Endothelial cell of umbilical vein (primary cell): ENCODE measurements around the gene ITIH5. TPM values are rescaled to one million over a fixed set of nuclear protein-coding genes. Genes with fewer than 3 reads are reported as not detected.

Source experiments
- BruUV-seq: library from RNA; stranded (reverse); fragments of 400-500 nt; replicated peaks from 2 replicates; lab custom pipeline; 2021; lab: Mats Ljungman, UMichigan
- CTCF ChIA-PET: fragments of 300-600, 350-600 bp; sonication (Branson Sonifier 250); formaldehyde crosslinking; loops from one replicate; lab custom pipeline; 2021; ENCODE audit warnings: antibody characterized with exemption, inconsistent platforms; lab: Charles Lee
- POLR2A ChIA-PET: fragments of 300-600, 350-600 bp; sonication (Branson Sonifier 250); formaldehyde crosslinking; loops from one replicate; lab custom pipeline; 2021; ENCODE audit warnings: antibody characterized with exemption, inconsistent platforms; lab: Charles Lee
- DNase-seq: peaks from one replicate; pipeline ENCODE4 v3.0.0-alpha.2; 2011; ENCODE audit warnings: low read depth, low spot score
- FAIRE-seq: peaks from 2 replicates; lab custom pipeline; 2011; peaks lifted over from hg19 to GRCh38; lab: Jason Lieb, UNC
- H2AFZ ChIP-seq: 2 replicates; pipeline ENCODE4 v1.6.0; 2012; ENCODE audit warnings: low read depth, low read length, control low read depth, inconsistent platforms
- H3K27ac ChIP-seq: 2 replicates; pipeline ENCODE4 v1.5.1; 2011; ENCODE audit warnings: low read depth, mild to moderate bottlenecking, control low read depth, low read length, moderate library complexity; ENCODE audit not compliant: insufficient read depth
- H3K27me3 ChIP-seq, 2 experiments: 2 replicates each; pipeline versions ENCODE4 v1.6.0 to v1.6.1; 2011; ENCODE audit warnings: low read length in 2 of 2, mixed read lengths in 1 of 2; ENCODE audit not compliant: control insufficient read depth in 2 of 2, insufficient read depth in 2 of 2
- H3K36me3 ChIP-seq, 2 experiments: 2 replicates in 1 of 2; 3 replicates in 1 of 2; pipeline ENCODE4 v1.5.1; 2011; ENCODE audit warnings: low read length in 2 of 2, mild to moderate bottlenecking in 1 of 2, moderate library complexity in 1 of 2; ENCODE audit not compliant: control insufficient read depth in 2 of 2, insufficient read depth in 2 of 2; ENCODE audit errors: extremely low read depth in 1 of 2
- H3K4me1 ChIP-seq: 3 replicates; pipeline ENCODE4 v1.5.1; 2011; ENCODE audit warnings: mild to moderate bottlenecking, low read length; ENCODE audit not compliant: control insufficient read depth, insufficient read depth; ENCODE audit errors: extremely low read depth
- H3K4me2 ChIP-seq: 2 replicates; pipeline ENCODE4 v1.6.1; 2011; ENCODE audit warnings: low read length, control low read depth, mixed read lengths; ENCODE audit not compliant: insufficient read depth
- H3K4me3 ChIP-seq, 3 experiments: fragments of 200-600 bp in 1 of 3; sonication (generic), shearing (Covaris generic) in 1 of 3; replicated peaks in 1 of 3; 2 replicates each; pipeline ENCODE4 v1.5.1; 2011 to 2016; ENCODE audit warnings: control low read depth in 3 of 3, low read length in 3 of 3, mild to moderate bottlenecking in 2 of 3, inconsistent platforms in 1 of 3, low read depth in 1 of 3, moderate library complexity in 1 of 3; ENCODE audit not compliant: insufficient read depth in 1 of 3
- H3K79me2 ChIP-seq: 2 replicates; pipeline ENCODE4 v1.6.0; 2012; ENCODE audit warnings: low read length, inconsistent platforms; ENCODE audit not compliant: control insufficient read depth, insufficient read depth
- H3K9ac ChIP-seq: replicated peaks from 2 replicates; pipeline ENCODE3; 2011; ENCODE audit warnings: low read length, control low read depth; ENCODE audit not compliant: insufficient read depth; ENCODE audit errors: extremely low read depth
- H3K9me1 ChIP-seq: replicated peaks from 3 replicates; pipeline ENCODE4 v1.6.0; 2011; ENCODE audit warnings: mild to moderate bottlenecking, low read length; ENCODE audit not compliant: control insufficient read depth, insufficient read depth; ENCODE audit errors: extremely low read depth
- H3K9me3 ChIP-seq: replicated peaks from 2 replicates; pipeline ENCODE4 v1.5.1; 2012; ENCODE audit warnings: low read length, inconsistent platforms; ENCODE audit not compliant: control insufficient read depth, insufficient read depth
- H4K20me1 ChIP-seq: replicated peaks from 2 replicates; pipeline ENCODE3; 2011; ENCODE audit warnings: mild to moderate bottlenecking, low read length; ENCODE audit not compliant: control insufficient read depth, insufficient read depth; ENCODE audit errors: extremely low read depth
- EZH2 ChIP-seq: IDR thresholded peaks from 2 replicates; pipeline ENCODE4 v1.6.1; 2012; ENCODE audit warnings: borderline replicate concordance, low read depth, mild to moderate bottlenecking, moderate library complexity, low read length, inconsistent platforms; ENCODE audit not compliant: severe bottlenecking
- FOS ChIP-seq: IDR thresholded peaks from 2 replicates; pipeline ENCODE4 v1.6.1; 2011; ENCODE audit warnings: mild to moderate bottlenecking, low read length, moderate library complexity, borderline replicate concordance; ENCODE audit not compliant: insufficient read depth
- GATA2 ChIP-seq: IDR thresholded peaks from 2 replicates; pipeline ENCODE4 v1.7.0; 2011; ENCODE audit warnings: low read depth, mild to moderate bottlenecking, moderate library complexity, mixed read lengths, low read length; ENCODE audit not compliant: insufficient read length, insufficient read depth
- JUN ChIP-seq: IDR thresholded peaks from 2 replicates; pipeline ENCODE4 v1.6.1; 2011; ENCODE audit warnings: borderline replicate concordance, low read depth; ENCODE audit not compliant: insufficient read length, insufficient read depth
- MYC ChIP-seq: IDR thresholded peaks from one replicate; pipeline ENCODE4 v1.6.1; 2011; ENCODE audit warnings: mild to moderate bottlenecking, low read depth, low read length
- POLR2A ChIP-seq: IDR thresholded peaks from 2 replicates; pipeline ENCODE4 v1.6.1; 2012; ENCODE audit warnings: low read depth, mild to moderate bottlenecking, control low read depth, low read length
- POLR2AphosphoS5 ChIP-seq: IDR thresholded peaks from 2 replicates; pipeline ENCODE4 v1.6.1; 2012; ENCODE audit warnings: low read depth, mild to moderate bottlenecking, control low read depth, low read length, moderate library complexity; ENCODE audit not compliant: insufficient read depth
- dilution Hi-C: fragments of 300-500 bp; cut with MboI; formaldehyde crosslinking; loops from one replicate; pipeline ENCODE4 v1.15.0; 2019; ENCODE audit warnings: low sequenced_read_pairs; ENCODE audit not compliant: extremely low pct_ligation_motif_present
- intact Hi-C: fragments of 100-400 bp; cut with micrococcal nuclease; formaldehyde crosslinking; loops from one replicate; pipeline ENCODE4 v1.10.0; 2022
- polyA plus RNA-seq, 4 experiments: library from polyadenylated mRNA; depleted of rRNA in 3 of 4; stranded (reverse) in 3 of 4; unstranded in 1 of 4; fragments of >200 nt; gene quantifications; 2 replicates each; pipeline versions ENCODE4 v1.2.1 to v1.2.3, GENCODE V29; 2011 to 2012; ENCODE audit warnings: missing spikeins in 1 of 4
- total RNA-seq: library from RNA; stranded (reverse); gene quantifications from 2 replicates; pipeline ENCODE4 v1.2.3, GENCODE V29; 2021
- TF ChIP-seq, protein P1 (sequence below): IDR thresholded peaks from 2 replicates; pipeline ENCODE4 v1.6.1; 2011; ENCODE audit not compliant: insufficient read depth, insufficient read length
- TF ChIP-seq, protein P2 (sequence below), 2 donors: IDR thresholded peaks; 1 replicate in 1 of 2; 2 replicates in 1 of 2; pipeline ENCODE4 v1.5.1; 2011; ENCODE audit warnings: low read length in 2 of 2, mild to moderate bottlenecking in 2 of 2, moderate library complexity in 2 of 2, control low read depth in 1 of 2, inconsistent platforms in 1 of 2, low read depth in 1 of 2; ENCODE audit not compliant: insufficient read depth in 1 of 2; ENCODE audit errors: extremely low read depth in 1 of 2

Gene ITIH5
- total and polyA plus RNA-seq, 2 donors (not counting 3 experiments of a cell fraction or from before 2014, with no cell fraction given), result not detected

DNA sequence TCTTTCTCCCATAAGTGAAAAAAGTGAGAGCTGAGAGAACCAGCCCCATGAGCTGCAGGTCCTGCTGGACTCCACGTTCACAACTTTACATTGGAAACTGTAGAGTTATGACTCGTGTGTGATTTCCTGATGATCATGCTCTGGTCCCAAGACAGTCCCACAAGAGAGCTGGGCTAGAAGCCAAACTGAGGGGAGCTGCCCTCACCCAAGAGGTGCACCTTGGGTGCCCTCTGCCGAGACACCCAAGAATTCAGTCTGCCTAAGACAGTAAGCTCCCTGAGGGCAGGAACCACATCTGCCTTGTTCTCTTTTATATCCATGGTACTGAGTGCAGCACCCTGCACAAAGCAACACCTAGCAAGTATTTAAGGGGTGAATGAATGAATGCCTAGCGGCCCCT lies 143.1 kb downstream of the ITIH5 start:
- dilution Hi-C loops, result no loop called here
- BruUV-seq, result no TSS peak
- intact Hi-C loops, result loop anchor here (10.0 kb wide), 1 partner anchor 531 kb away; the partner anchor contains the start of gene GATA3

More for the DNA sequence above, 143.1 kb downstream of the ITIH5 start:
- CTCF ChIA-PET, result interaction anchor here (0.7 to 1.6 kb wide), 3 partner anchors 162 to 1779 kb away, joined by 3 to 5 read pairs (median 5); no protein-coding TSS in a partner anchor
- DNase-seq, result no peak
- POLR2A ChIA-PET, result no interaction called here
- TF ChIP-seq, protein P1, sequence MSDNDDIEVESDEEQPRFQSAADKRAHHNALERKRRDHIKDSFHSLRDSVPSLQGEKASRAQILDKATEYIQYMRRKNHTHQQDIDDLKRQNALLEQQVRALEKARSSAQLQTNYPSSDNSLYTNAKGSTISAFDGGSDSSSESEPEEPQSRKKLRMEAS, result no peak
- TF ChIP-seq EZH2, result no peak
- no peak for TF ChIP-seq JUN
- TF ChIP-seq, protein P2, sequence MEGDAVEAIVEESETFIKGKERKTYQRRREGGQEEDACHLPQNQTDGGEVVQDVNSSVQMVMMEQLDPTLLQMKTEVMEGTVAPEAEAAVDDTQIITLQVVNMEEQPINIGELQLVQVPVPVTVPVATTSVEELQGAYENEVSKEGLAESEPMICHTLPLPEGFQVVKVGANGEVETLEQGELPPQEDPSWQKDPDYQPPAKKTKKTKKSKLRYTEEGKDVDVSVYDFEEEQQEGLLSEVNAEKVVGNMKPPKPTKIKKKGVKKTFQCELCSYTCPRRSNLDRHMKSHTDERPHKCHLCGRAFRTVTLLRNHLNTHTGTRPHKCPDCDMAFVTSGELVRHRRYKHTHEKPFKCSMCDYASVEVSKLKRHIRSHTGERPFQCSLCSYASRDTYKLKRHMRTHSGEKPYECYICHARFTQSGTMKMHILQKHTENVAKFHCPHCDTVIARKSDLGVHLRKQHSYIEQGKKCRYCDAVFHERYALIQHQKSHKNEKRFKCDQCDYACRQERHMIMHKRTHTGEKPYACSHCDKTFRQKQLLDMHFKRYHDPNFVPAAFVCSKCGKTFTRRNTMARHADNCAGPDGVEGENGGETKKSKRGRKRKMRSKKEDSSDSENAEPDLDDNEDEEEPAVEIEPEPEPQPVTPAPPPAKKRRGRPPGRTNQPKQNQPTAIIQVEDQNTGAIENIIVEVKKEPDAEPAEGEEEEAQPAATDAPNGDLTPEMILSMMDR (IDR thresholded peaks at IDR 0.05; ENCODE audit: extremely low read depth in 1 of 2, insufficient read depth in 1 of 2, low read depth in 1 of 2, low read length in 2 of 2), result no peak
- no peak for TF ChIP-seq POLR2AphosphoS5
- TF ChIP-seq MYC, result no peak
- no peak for TF ChIP-seq FOS
- TF ChIP-seq POLR2A, result no peak
- no peak for TF ChIP-seq GATA2
- Histone ChIP-seq H3K36me3 (no peaks in the 10 kb centered on the region), H3K9ac (no peak overlapping the region), H3K9me1 (no peaks in the 10 kb centered on the region), H3K79me2 (no peaks in the 10 kb centered on the region), H3K27me3 (no peaks in the 10 kb centered on the region), H3K4me3 (no peak overlapping the region), H3K27ac (no peak overlapping the region), H3K4me1 (no peaks in the 10 kb centered on the region), H4K20me1 (no peaks in the 10 kb centered on the region), H2AFZ (no peak overlapping the region), H3K9me3 (no peaks in the 10 kb centered on the region), H3K4me2 (no peak overlapping the region)
- FAIRE-seq, result no peak
